WI38 (cell line): Measurements from ENCODE around the gene PDZRN3.
A peak's percentile ranks its signal among the peaks of the same experiment; 100 is the strongest.

Experiments
- H3K4me3 ChIP-seq: 2 replicates; pipeline ENCODE4 v1.5.1; 2011; ENCODE audit warnings: low read depth, mild to moderate bottlenecking, control low read depth, low read length
- TF ChIP-seq, protein P1 (sequence below): IDR thresholded peaks from 2 replicates; pipeline ENCODE4 v1.5.1; 2012; ENCODE audit warnings: low read depth, mild to moderate bottlenecking, control low read depth, low read length

Gene PDZRN3

GRCh38 chr3:73510784-73511183, 114.0 kb downstream of the PDZRN3 start:
- no peak overlapping the region for H3K4me3 ChIP-seq
- TF ChIP-seq, protein P1, sequence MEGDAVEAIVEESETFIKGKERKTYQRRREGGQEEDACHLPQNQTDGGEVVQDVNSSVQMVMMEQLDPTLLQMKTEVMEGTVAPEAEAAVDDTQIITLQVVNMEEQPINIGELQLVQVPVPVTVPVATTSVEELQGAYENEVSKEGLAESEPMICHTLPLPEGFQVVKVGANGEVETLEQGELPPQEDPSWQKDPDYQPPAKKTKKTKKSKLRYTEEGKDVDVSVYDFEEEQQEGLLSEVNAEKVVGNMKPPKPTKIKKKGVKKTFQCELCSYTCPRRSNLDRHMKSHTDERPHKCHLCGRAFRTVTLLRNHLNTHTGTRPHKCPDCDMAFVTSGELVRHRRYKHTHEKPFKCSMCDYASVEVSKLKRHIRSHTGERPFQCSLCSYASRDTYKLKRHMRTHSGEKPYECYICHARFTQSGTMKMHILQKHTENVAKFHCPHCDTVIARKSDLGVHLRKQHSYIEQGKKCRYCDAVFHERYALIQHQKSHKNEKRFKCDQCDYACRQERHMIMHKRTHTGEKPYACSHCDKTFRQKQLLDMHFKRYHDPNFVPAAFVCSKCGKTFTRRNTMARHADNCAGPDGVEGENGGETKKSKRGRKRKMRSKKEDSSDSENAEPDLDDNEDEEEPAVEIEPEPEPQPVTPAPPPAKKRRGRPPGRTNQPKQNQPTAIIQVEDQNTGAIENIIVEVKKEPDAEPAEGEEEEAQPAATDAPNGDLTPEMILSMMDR: no peak

GRCh38 chr3:73510334-73510733, 114.4 kb downstream of the PDZRN3 start:
- H3K4me3 ChIP-seq: no peak overlapping the region
- TF ChIP-seq, protein P1: no peak

GRCh38 chr3:73509816-73510215, 114.9 kb downstream of the PDZRN3 start:
- no peak overlapping the region for H3K4me3 ChIP-seq
- TF ChIP-seq, protein P1: no peak

DNA sequence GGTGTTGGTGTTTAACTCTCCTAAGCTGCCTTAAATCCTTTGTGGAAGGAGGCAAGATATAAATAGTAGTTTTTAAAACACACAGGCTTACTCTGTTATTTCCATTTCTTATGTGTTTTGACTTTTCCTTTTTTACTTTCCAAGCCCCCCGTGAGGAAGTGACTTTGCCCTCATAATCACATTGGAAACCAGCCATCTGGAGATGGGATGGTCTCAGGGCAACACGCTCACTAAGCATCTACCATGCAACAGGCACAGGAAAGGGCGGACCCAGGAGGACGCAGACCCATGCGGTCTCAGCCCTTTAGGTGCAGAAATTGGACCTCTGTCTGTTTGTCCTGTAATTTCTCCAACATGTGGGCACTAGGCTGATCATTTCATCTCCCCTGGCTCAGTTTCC, 115.7 kb downstream of the PDZRN3 start:
- H3K4me3 ChIP-seq: no peak overlapping the region
- TF ChIP-seq, protein P1: no peak

DNA sequence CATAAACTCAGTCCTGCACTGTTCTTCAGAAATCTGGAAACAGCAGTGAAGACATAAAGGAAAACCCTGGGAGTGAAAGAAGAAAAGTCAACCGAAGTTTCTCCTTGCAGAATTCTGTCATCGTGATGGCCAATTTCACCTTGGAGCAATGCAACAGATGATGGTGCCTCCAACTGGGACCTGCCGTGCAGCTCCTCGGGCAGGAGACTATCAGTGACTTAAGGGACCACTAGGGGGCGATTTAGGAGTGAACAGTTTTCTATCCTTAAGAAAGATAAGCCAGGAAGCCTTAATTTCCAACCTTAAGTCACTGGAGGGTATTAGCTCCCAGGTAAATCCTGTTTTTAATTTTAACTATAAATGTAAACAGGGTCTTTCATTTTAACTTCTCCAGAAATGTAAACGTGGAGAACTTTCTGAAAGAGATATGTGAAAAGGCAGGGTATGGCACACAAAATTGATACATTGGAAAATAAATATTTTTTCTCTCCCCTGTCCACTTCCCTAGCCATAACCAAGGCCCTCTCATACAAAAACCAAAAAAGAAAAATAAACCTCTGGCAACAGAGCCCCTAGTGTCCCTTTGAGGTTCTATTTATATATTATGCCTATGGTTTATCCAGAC, 116.3 kb downstream of the PDZRN3 start:
- TF ChIP-seq, protein P1: peak; percentile 64
- H3K4me3 ChIP-seq: no peak overlapping the region

GRCh38 chr3:73504852-73505251, 119.9 kb downstream of the PDZRN3 start:
- TF ChIP-seq, protein P1: no peak
- no peak overlapping the region for H3K4me3 ChIP-seq

GRCh38 chr3:73504239-73504638, 120.5 kb downstream of the PDZRN3 start:
- TF ChIP-seq, protein P1: no peak
- no peak overlapping the region; the same call in 1 of the 2 replicates for H3K4me3 ChIP-seq
